ENCODE measurements around the gene TCTN1.

The TCTN1 gene

GRCh38 chr12:110616471-110617115, 2.7 kb downstream of the TCTN1 start:
- TF ChIP-seq CTCF (IDR thresholded peaks at IDR 0.05; ENCODE audit: insufficient read depth, low read length, missing control alignments), result no peak
- no peak for DNase-seq (ENCODE audit: low read depth, low spot score)
- ChIA-PET CTCF (interaction anchor here (0.9 to 9.0 kb wide), 4 partner anchors 15 to 148 kb away, joined by 3 to 88 read pairs (median 6); partner anchors contain the start of genes FAM216A and GPN3), POLR2A (no interaction called here)
- H3K4me3 ChIP-seq (ENCODE audit: low read depth, low read length), result no peak overlapping the region

GRCh38 chr12:110619534-110619953, 5.6 kb downstream of the TCTN1 start:
- TF ChIP-seq CTCF (IDR thresholded peaks at IDR 0.05; ENCODE audit: insufficient read depth, low read length, missing control alignments), result no peak
- H3K4me3 ChIP-seq (ENCODE audit: low read depth, low read length), result no peak overlapping the region
- CTCF ChIA-PET, result interaction anchor here (1.2 to 2.2 kb wide), 2 partner anchors 18 to 268 kb away, joined by 4 to 12 read pairs; no protein-coding TSS in a partner anchor
- POLR2A ChIA-PET, result no interaction called here
- DNase-seq (ENCODE audit: low read depth, low spot score), result no peak

GRCh38 chr12:110622582-110622981, 8.7 kb downstream of the TCTN1 start:
- no peak overlapping the region for H3K4me3 ChIP-seq (ENCODE audit: low read depth, low read length)
- TF ChIP-seq CTCF (IDR thresholded peaks at IDR 0.05; ENCODE audit: insufficient read depth, low read length, missing control alignments), result no peak
- CTCF ChIA-PET, result no interaction called here
- DNase-seq (ENCODE audit: low read depth, low spot score), result no peak
- POLR2A ChIA-PET, result no interaction called here

GRCh38 chr12:110627500-110628195, 13.7 kb downstream of the TCTN1 start:
- POLR2A ChIA-PET, result no interaction called here
- CTCF ChIA-PET, result interaction anchor here (0.8 to 1.1 kb wide), 2 partner anchors 14 to 25 kb away, joined by 3 read pairs; partner anchors contain the start of gene TCTN1
- H3K4me3 ChIP-seq (ENCODE audit: low read depth, low read length), result no peak overlapping the region
- no peak for TF ChIP-seq CTCF (IDR thresholded peaks at IDR 0.05; ENCODE audit: insufficient read depth, low read length, missing control alignments)
- no peak for DNase-seq (ENCODE audit: low read depth, low spot score)

GRCh38 chr12:110635055-110635454, 21.1 kb downstream of the TCTN1 start:
- no peak overlapping the region for H3K4me3 ChIP-seq (ENCODE audit: low read depth, low read length)
- DNase-seq (ENCODE audit: low read depth, low spot score), result no peak
- CTCF ChIA-PET, result interaction anchor here (1.2 kb wide), 1 partner anchor 17 kb away, joined by 3 read pairs; no protein-coding TSS in a partner anchor
- POLR2A ChIA-PET, result no interaction called here
- TF ChIP-seq CTCF (IDR thresholded peaks at IDR 0.05; ENCODE audit: insufficient read depth, low read length, missing control alignments), result no peak

- ChIA-PET CTCF (no interaction called here), POLR2A (no interaction called here)
- TF ChIP-seq CTCF (IDR thresholded peaks at IDR 0.05; ENCODE audit: insufficient read depth, low read length, missing control alignments), result no peak
- DNase-seq (ENCODE audit: low read depth, low spot score), result no peak
- H3K4me3 ChIP-seq (ENCODE audit: low read depth, low read length), result no peak overlapping the region
These were observed 22.6 kb downstream of the TCTN1 start for GRCh38 chr12:110636516-110636915.
